Astrocyte (in vitro differentiated cells and primary cell): ENCODE results near the gene APBA2.

Experiments
- EZH2 ChIP-seq: IDR thresholded peaks from 2 replicates; pipeline ENCODE4 v1.6.1; 2012; ENCODE audit warnings: mild to moderate bottlenecking, low read length, inconsistent platforms; ENCODE audit not compliant: insufficient read depth
- TF ChIP-seq, protein P1 (sequence below): IDR thresholded peaks from 2 replicates; pipeline ENCODE4 v1.5.1; 2011; ENCODE audit warnings: low read depth, mild to moderate bottlenecking, inconsistent platforms, low read length, moderate library complexity; ENCODE audit not compliant: insufficient read depth

DNA sequence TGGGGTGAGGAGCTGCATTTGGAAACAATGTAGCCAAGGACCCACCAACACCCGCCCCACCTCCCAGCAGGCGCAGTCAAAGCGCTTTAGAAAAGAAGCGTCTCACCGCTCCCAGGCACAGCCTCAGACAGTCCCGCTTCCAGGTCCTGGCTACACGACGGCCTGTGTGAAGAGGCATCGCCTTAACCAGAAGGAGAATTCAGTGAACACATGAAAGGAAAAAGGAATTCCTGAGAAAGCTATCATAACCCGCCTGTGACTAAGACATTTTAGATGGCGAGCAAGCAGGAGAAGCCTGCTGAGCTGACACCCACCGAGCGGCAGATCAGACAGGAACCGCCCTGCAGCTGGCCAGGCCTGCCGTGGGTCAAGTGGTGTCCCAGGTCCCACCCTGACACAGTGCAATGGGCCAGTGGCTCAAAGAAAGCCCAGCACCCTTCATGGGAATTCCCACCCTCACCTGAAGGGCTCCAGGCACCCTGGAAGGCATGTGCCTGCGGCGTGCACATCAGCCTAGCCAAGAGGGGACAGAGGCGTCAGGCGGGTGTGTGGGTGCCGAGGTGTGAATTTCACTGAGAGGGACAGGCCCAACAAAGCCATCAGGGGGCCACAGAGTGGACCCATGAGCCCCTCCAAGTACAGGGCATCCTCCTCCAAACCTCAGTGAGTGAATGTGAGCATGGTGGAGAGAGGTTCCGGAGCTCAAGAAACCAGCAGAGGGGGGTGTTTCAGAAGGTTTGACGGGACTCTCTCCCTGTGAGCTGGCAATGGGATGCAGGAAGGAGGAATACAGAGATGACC, 239.0 kb downstream of the APBA2 start:
- TF ChIP-seq, protein P1, sequence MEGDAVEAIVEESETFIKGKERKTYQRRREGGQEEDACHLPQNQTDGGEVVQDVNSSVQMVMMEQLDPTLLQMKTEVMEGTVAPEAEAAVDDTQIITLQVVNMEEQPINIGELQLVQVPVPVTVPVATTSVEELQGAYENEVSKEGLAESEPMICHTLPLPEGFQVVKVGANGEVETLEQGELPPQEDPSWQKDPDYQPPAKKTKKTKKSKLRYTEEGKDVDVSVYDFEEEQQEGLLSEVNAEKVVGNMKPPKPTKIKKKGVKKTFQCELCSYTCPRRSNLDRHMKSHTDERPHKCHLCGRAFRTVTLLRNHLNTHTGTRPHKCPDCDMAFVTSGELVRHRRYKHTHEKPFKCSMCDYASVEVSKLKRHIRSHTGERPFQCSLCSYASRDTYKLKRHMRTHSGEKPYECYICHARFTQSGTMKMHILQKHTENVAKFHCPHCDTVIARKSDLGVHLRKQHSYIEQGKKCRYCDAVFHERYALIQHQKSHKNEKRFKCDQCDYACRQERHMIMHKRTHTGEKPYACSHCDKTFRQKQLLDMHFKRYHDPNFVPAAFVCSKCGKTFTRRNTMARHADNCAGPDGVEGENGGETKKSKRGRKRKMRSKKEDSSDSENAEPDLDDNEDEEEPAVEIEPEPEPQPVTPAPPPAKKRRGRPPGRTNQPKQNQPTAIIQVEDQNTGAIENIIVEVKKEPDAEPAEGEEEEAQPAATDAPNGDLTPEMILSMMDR = peak; percentile 23
- no peak for TF ChIP-seq EZH2
